K562 (cell line): Measurements from ENCODE around the gene PITRM1. TPM values are rescaled to one million over a fixed set of nuclear protein-coding genes. Genes with fewer than 3 reads are reported as not detected.

Experiments used
- BHLHE40 ChIP-seq: IDR thresholded peaks from 2 replicates; pipeline ENCODE4 v1.6.1; 2011; ENCODE audit warnings: low read length, improper control_type of control experiment
- CBFA2T2 ChIP-seq: fragments of 450-650 bp; conservative IDR thresholded peaks from 2 replicates; pipeline ENCODE4 v1.6.1; 2017; ENCODE audit warnings: mild to moderate bottlenecking
- CEBPG ChIP-seq, 3 experiments: fragments of 200-800 bp in 1 of 3; sonication (Bioruptor generic) in 1 of 3; sonication (generic) in 1 of 3; formaldehyde crosslinking in 1 of 3; IDR thresholded peaks in 2 of 3; conservative IDR thresholded peaks in 1 of 3; 2 replicates each; pipeline versions ENCODE4 v1.6.1 to v1.8.0; 2016 to 2022; ENCODE audit warnings: missing compliant biosample characterization in 2 of 3, missing genetic modification characterization in 2 of 3, mild to moderate bottlenecking in 1 of 3, missing genetic modification reagents in 1 of 3
- DNMT1 ChIP-seq: fragments of 450-650 bp; IDR thresholded peaks from 2 replicates; pipeline ENCODE4 v1.6.1; 2016; ENCODE audit warnings: antibody characterized with exemption, mild to moderate bottlenecking
- EP300 ChIP-seq: IDR thresholded peaks from 2 replicates; pipeline ENCODE4 v1.6.1; 2012; ENCODE audit warnings: low read length, improper control_type of control experiment
- ERF ChIP-seq: fragments of 450-650 bp; formaldehyde crosslinking; IDR thresholded peaks from 2 replicates; pipeline ENCODE4 v1.4.0; 2020; ENCODE audit warnings: mild to moderate bottlenecking, mixed read lengths
- FOS ChIP-seq: IDR thresholded peaks from 3 replicates; pipeline ENCODE4 v1.6.1; 2011; ENCODE audit not compliant: insufficient read length; ENCODE audit errors: extremely low read depth
- FOXK2 ChIP-seq, 2 experiments: fragments of 450-650 bp; IDR thresholded peaks in 1 of 2; conservative IDR thresholded peaks in 1 of 2; 2 replicates each; pipeline ENCODE4 v1.6.1; 2016; ENCODE audit warnings: low read depth in 2 of 2, mild to moderate bottlenecking in 1 of 2
- JUND ChIP-seq, 2 experiments: IDR thresholded peaks; 2 replicates in 1 of 2; 3 replicates in 1 of 2; pipeline ENCODE4 v1.6.1; 2011; ENCODE audit warnings: borderline replicate concordance in 2 of 2, low read depth in 2 of 2, low read length in 2 of 2, improper control_type of control experiment in 1 of 2, missing biosample characterization in 1 of 2, missing genetic modification characterization in 1 of 2, missing genetic modification reagents in 1 of 2
- NCOA6 ChIP-seq: fragments of 450-650 bp; IDR thresholded peaks from 2 replicates; pipeline ENCODE4 v1.6.1; 2017; ENCODE audit warnings: mild to moderate bottlenecking
- NCOR1 ChIP-seq: fragments of 450-650 bp; IDR thresholded peaks from 2 replicates; pipeline ENCODE4 v1.6.1; 2016; ENCODE audit warnings: mild to moderate bottlenecking, moderate library complexity
- NR1H2 ChIP-seq: sonication (generic); formaldehyde crosslinking; IDR thresholded peaks from 2 replicates; pipeline ENCODE4 v1.4.0; 2020; ENCODE audit warnings: mild to moderate bottlenecking, missing genetic modification reagents
- PCBP1 ChIP-seq: fragments of 200-400 bp; formaldehyde crosslinking; IDR thresholded peaks from 2 replicates; pipeline ENCODE4 v1.6.1; 2018; ENCODE audit warnings: mild to moderate bottlenecking, low read depth, low read length; ENCODE audit not compliant: poor library complexity, severe bottlenecking
- POLR2G ChIP-seq: fragments of 200-400 bp; formaldehyde crosslinking; IDR thresholded peaks from 2 replicates; pipeline ENCODE4 v1.6.1; 2017; ENCODE audit warnings: low read depth, mild to moderate bottlenecking, antibody characterized with exemption, low read length, moderate library complexity
- RBFOX2 ChIP-seq: fragments of 200-400 bp; formaldehyde crosslinking; IDR thresholded peaks from 2 replicates; pipeline ENCODE4 v1.6.1; 2017; ENCODE audit warnings: low read depth, mild to moderate bottlenecking, low read length, moderate library complexity
- SMAD4 ChIP-seq: fragments of 250-450 bp; sonication (Bioruptor Pico); conservative IDR thresholded peaks from 2 replicates; pipeline ENCODE4 v1.8.0; 2021; ENCODE audit warnings: inconsistent platforms, mild to moderate bottlenecking, moderate library complexity
- TAF1 ChIP-seq: IDR thresholded peaks from 2 replicates; pipeline ENCODE4 v1.6.1; 2011; ENCODE audit warnings: mild to moderate bottlenecking, low read length, moderate library complexity; ENCODE audit not compliant: insufficient read depth, control insufficient read depth, severe bottlenecking; ENCODE audit errors: extremely low read depth
- TAL1 ChIP-seq: fragments of 450-650 bp; IDR thresholded peaks from 2 replicates; pipeline ENCODE4 v1.6.1; 2016; ENCODE audit warnings: mild to moderate bottlenecking
- TRIM28 ChIP-seq: fragments of 450-650 bp; IDR thresholded peaks from 2 replicates; pipeline ENCODE4 v1.6.1; 2017
- WHSC1 ChIP-seq: IDR thresholded peaks from one replicate; pipeline ENCODE4 v1.6.1; 2012; ENCODE audit warnings: low read length, control low read depth, inconsistent platforms
- ZKSCAN3 ChIP-seq: fragments of 250-450 bp; sonication (Bioruptor Pico); IDR thresholded peaks from 2 replicates; pipeline ENCODE4 v1.4.0; 2020
- ZNF184 ChIP-seq: sonication (generic); formaldehyde crosslinking; IDR thresholded peaks from 2 replicates; pipeline ENCODE4 v1.5.0; 2020; ENCODE audit warnings: missing genetic modification reagents
- ZNF445 ChIP-seq: fragments of 250-450 bp; sonication (Bioruptor Pico); IDR thresholded peaks from 2 replicates; pipeline ENCODE4 v1.4.0; 2020; ENCODE audit warnings: low read depth, mild to moderate bottlenecking, moderate library complexity
- ZNF561 ChIP-seq: fragments of 450-650 bp; formaldehyde crosslinking; conservative IDR thresholded peaks from 2 replicates; pipeline ENCODE4 v1.4.0; 2020; ENCODE audit warnings: mild to moderate bottlenecking, moderate library complexity
- polyA plus RNA-seq, 8 experiments: library from polyadenylated mRNA; depleted of rRNA in 4 of 8; stranded (reverse) in 5 of 8; unstranded in 3 of 8; fragments of >200 nt; fragmentation: Nextera tagmentation in 2 of 8; fragmentation: Illumina TruSeq in 1 of 8; extraction: Ambion mirVana in 2 of 8; extraction: Trizol in 1 of 8; gene quantifications; 2 replicates each; pipeline versions ENCODE4 v1.2.1 to v1.2.3, GENCODE V29; 2011 to 2014; ENCODE audit warnings: inconsistent platforms in 1 of 8, missing spikeins in 1 of 8
- total RNA-seq, 7 experiments: library from RNA; depleted of rRNA in 6 of 7; stranded (reverse); fragments of >200 nt in 6 of 7; fragmentation: Illumina TruSeq in 2 of 7; extraction: Trizol in 2 of 7; gene quantifications; 2 replicates each; pipeline versions ENCODE4 v1.2.1 to v1.2.3, GENCODE V29; 2011 to 2021; ENCODE audit warnings: low replicate concordance in 1 of 7
- TF ChIP-seq, protein P1 (sequence below): fragments of 200-800 bp; sonication (Bioruptor generic); IDR thresholded peaks from 2 replicates; pipeline ENCODE4 v1.6.1; 2017; ENCODE audit warnings: missing genetic modification characterization, missing compliant biosample characterization
- TF ChIP-seq, protein P2 (sequence below): fragments of 250-450 bp; sonication (Bioruptor Pico); IDR thresholded peaks from 2 replicates; pipeline ENCODE4 v1.8.0; 2021; ENCODE audit warnings: mild to moderate bottlenecking, moderate library complexity
- TF ChIP-seq, protein P3 (sequence below): fragments of 450-650 bp; formaldehyde crosslinking; IDR thresholded peaks from 2 replicates; pipeline ENCODE4 v1.4.0; 2020; ENCODE audit warnings: mild to moderate bottlenecking, moderate library complexity

PITRM1 gene
- total and polyA plus RNA-seq, 9 of the 15 experiments (the other 6 are each of a cell fraction or from before 2014, with no cell fraction given): 21.1 to 70.4 (median 39.7) TPM

DNA sequence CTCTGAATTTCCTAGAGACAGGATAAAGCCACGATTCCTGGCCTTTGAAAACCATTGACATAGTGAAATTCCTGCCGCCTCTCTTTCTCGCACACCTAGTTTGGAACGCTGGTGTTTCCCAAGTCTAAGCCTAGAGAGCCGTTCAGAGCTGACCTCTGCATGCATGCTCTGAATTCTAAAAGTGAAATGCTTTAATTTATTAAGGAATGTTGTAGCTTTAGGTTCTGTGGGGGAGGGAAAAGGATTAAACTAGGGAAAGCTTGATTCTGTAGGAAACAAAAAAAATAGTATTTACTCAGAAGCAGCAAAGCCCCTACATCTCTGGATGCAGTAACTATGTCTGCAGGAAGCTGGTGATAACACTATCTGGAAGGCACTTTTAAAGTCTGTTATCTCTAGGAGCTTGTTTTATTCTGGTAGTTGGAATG is 78.0 kb downstream of the PITRM1 start (continued):
- TF ChIP-seq, protein P1, sequence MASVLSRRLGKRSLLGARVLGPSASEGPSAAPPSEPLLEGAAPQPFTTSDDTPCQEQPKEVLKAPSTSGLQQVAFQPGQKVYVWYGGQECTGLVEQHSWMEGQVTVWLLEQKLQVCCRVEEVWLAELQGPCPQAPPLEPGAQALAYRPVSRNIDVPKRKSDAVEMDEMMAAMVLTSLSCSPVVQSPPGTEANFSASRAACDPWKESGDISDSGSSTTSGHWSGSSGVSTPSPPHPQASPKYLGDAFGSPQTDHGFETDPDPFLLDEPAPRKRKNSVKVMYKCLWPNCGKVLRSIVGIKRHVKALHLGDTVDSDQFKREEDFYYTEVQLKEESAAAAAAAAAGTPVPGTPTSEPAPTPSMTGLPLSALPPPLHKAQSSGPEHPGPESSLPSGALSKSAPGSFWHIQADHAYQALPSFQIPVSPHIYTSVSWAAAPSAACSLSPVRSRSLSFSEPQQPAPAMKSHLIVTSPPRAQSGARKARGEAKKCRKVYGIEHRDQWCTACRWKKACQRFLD (CRISPR knock-in tag): no peak
- TF ChIP-seq TAL1: peak; percentile 56; the same call in 1 of the 2 replicates
- TF ChIP-seq, protein P2, sequence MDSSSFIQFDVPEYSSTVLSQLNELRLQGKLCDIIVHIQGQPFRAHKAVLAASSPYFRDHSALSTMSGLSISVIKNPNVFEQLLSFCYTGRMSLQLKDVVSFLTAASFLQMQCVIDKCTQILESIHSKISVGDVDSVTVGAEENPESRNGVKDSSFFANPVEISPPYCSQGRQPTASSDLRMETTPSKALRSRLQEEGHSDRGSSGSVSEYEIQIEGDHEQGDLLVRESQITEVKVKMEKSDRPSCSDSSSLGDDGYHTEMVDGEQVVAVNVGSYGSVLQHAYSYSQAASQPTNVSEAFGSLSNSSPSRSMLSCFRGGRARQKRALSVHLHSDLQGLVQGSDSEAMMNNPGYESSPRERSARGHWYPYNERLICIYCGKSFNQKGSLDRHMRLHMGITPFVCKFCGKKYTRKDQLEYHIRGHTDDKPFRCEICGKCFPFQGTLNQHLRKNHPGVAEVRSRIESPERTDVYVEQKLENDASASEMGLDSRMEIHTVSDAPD (CRISPR knock-in tag): no peak
- TF ChIP-seq DNMT1: no peak
- no peak for TF ChIP-seq ZNF561
- no peak for TF ChIP-seq NCOA6
- TF ChIP-seq TAF1: no peak
- TF ChIP-seq CBFA2T2: peak; percentile 63
- no peak for TF ChIP-seq PCBP1
- TF ChIP-seq EP300: peak; percentile 67; the same call in 1 of the 2 replicates
- TF ChIP-seq, protein P3, sequence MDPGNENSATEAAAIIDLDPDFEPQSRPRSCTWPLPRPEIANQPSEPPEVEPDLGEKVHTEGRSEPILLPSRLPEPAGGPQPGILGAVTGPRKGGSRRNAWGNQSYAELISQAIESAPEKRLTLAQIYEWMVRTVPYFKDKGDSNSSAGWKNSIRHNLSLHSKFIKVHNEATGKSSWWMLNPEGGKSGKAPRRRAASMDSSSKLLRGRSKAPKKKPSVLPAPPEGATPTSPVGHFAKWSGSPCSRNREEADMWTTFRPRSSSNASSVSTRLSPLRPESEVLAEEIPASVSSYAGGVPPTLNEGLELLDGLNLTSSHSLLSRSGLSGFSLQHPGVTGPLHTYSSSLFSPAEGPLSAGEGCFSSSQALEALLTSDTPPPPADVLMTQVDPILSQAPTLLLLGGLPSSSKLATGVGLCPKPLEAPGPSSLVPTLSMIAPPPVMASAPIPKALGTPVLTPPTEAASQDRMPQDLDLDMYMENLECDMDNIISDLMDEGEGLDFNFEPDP (CRISPR knock-in tag): no peak
- no peak for TF ChIP-seq FOS
- TF ChIP-seq WHSC1: no peak
- no peak for TF ChIP-seq ERF (CRISPR knock-in tag)
- TF ChIP-seq NCOR1: peak; percentile 59
- TF ChIP-seq BHLHE40: no peak
- TF ChIP-seq ZNF445 (CRISPR knock-in tag): no peak
- TF ChIP-seq RBFOX2: no peak
- no peak for TF ChIP-seq FOXK2 (conservative IDR thresholded peaks at IDR 0.05 in 1 of 2, IDR thresholded peaks at IDR 0.05 in 1 of 2; ENCODE audit: low read depth in 2 of 2)
- TF ChIP-seq ZNF184 (CRISPR knock-in tag): no peak
- no peak for TF ChIP-seq NR1H2 (CRISPR knock-in tag)
- no peak for TF ChIP-seq ZKSCAN3 (CRISPR knock-in tag)
- TF ChIP-seq SMAD4: no peak
- TF ChIP-seq CEBPG (CRISPR knock-in tag; IDR thresholded peaks at IDR 0.05): no peak
- no peak for TF ChIP-seq CEBPG (tag; conservative IDR thresholded peaks at IDR 0.05 in 1 of 2, IDR thresholded peaks at IDR 0.05 in 1 of 2)
- TF ChIP-seq TRIM28: no peak
- peak; percentile 35; the same call in 1 of the 2 replicates for TF ChIP-seq JUND (IDR thresholded peaks at IDR 0.05; ENCODE audit: borderline replicate concordance, low read depth, low read length)
- no peak for TF ChIP-seq JUND (tag; IDR thresholded peaks at IDR 0.05; ENCODE audit: borderline replicate concordance, low read depth, low read length)
- no peak for TF ChIP-seq POLR2G
